HepG2 (cell line): ENCODE data around the gene SLC25A20. TPM values are rescaled to one million over a fixed set of nuclear protein-coding genes. Genes with fewer than 3 reads are reported as not detected.

Experiments used
- DPF2 ChIP-seq: sonication (generic); formaldehyde crosslinking; IDR thresholded peaks from 2 replicates; pipeline ENCODE4 v1.4.0; 2020; ENCODE audit warnings: mild to moderate bottlenecking, low read depth, missing genetic modification reagents, borderline replicate concordance
- ERF ChIP-seq: IDR thresholded peaks from 2 replicates; pipeline ENCODE4 v1.6.1; 2018; ENCODE audit warnings: missing biosample characterization, missing genetic modification reagents
- GATAD2A ChIP-seq: IDR thresholded peaks from 2 replicates; pipeline ENCODE4 v1.6.1; 2016
- HBP1 ChIP-seq: IDR thresholded peaks from 2 replicates; pipeline ENCODE4 v1.6.1; 2016; ENCODE audit warnings: low read depth, control low read depth
- HIC2 ChIP-seq: sonication (generic); formaldehyde crosslinking; IDR thresholded peaks from 2 replicates; pipeline ENCODE4 v1.9.0; 2022; ENCODE audit warnings: low read depth, missing genetic modification reagents
- HNF4A ChIP-seq: sonication (generic); formaldehyde crosslinking; IDR thresholded peaks from 2 replicates; pipeline ENCODE4 v1.4.0; 2020; ENCODE audit warnings: missing genetic modification reagents
- HNRNPH1 ChIP-seq: fragments of 200-400 bp; formaldehyde crosslinking; optimal IDR thresholded peaks from 2 replicates; pipeline ENCODE3; 2017; ENCODE audit warnings: mild to moderate bottlenecking, low read depth, low read length
- JUN ChIP-seq: sonication (generic); formaldehyde crosslinking; IDR thresholded peaks from 2 replicates; pipeline ENCODE4 v1.4.0; 2020; ENCODE audit warnings: mild to moderate bottlenecking, missing genetic modification reagents
- KDM5B ChIP-seq: sonication (generic); formaldehyde crosslinking; IDR thresholded peaks from 2 replicates; pipeline ENCODE4 v1.4.0; 2020; ENCODE audit warnings: missing genetic modification reagents, mild to moderate bottlenecking, borderline replicate concordance
- KLF15 ChIP-seq: sonication (generic); formaldehyde crosslinking; IDR thresholded peaks from 2 replicates; pipeline ENCODE4 v1.8.1; 2023; ENCODE audit warnings: borderline replicate concordance, mild to moderate bottlenecking, inconsistent platforms, missing genetic modification reagents, mixed read lengths
- MAFG ChIP-seq: sonication (generic); formaldehyde crosslinking; IDR thresholded peaks from 2 replicates; pipeline ENCODE4 v1.5.1; 2020; ENCODE audit warnings: mild to moderate bottlenecking, missing genetic modification reagents
- NFIB ChIP-seq: sonication (generic); formaldehyde crosslinking; IDR thresholded peaks from 2 replicates; pipeline ENCODE4 v1.9.0; 2021; ENCODE audit warnings: missing genetic modification reagents, mild to moderate bottlenecking, borderline replicate concordance
- SOX6 ChIP-seq, 2 experiments: fragments of 450-650 bp in 1 of 2; sonication (generic) in 1 of 2; formaldehyde crosslinking in 1 of 2; IDR thresholded peaks; 2 replicates each; pipeline versions ENCODE4 v1.4.0 to v1.6.1; 2017 to 2020; ENCODE audit warnings: antibody characterized with exemption in 1 of 2, mild to moderate bottlenecking in 1 of 2, missing genetic modification reagents in 1 of 2
- ZBTB42 ChIP-seq: sonication (generic); formaldehyde crosslinking; IDR thresholded peaks from 2 replicates; pipeline ENCODE4 v1.5.0; 2020; ENCODE audit warnings: mild to moderate bottlenecking, missing genetic modification reagents
- ZBTB46 ChIP-seq: sonication (generic); formaldehyde crosslinking; IDR thresholded peaks from 2 replicates; pipeline ENCODE4 v1.4.0; 2020; ENCODE audit warnings: mild to moderate bottlenecking, missing genetic modification reagents, borderline replicate concordance
- ZNF143 ChIP-seq: sonication (generic); formaldehyde crosslinking; IDR thresholded peaks from 2 replicates; pipeline ENCODE4 v1.4.0; 2020; ENCODE audit warnings: missing genetic modification reagents
- ZNF280D ChIP-seq: sonication (generic); formaldehyde crosslinking; IDR thresholded peaks from 2 replicates; pipeline ENCODE4 v1.5.1; 2020; ENCODE audit warnings: mild to moderate bottlenecking, missing genetic modification reagents
- polyA plus RNA-seq, 8 experiments: library from polyadenylated mRNA; depleted of rRNA in 3 of 8; stranded (reverse) in 7 of 8; unstranded in 1 of 8; fragments of >200 nt; fragmentation: Illumina TruSeq in 4 of 8; extraction: Trizol in 4 of 8; gene quantifications; 2 replicates each; pipeline versions ENCODE4 v1.2.1 to v1.2.3, GENCODE V29; 2011 to 2016; ENCODE audit warnings: low read depth in 4 of 8, missing spikeins in 1 of 8, mixed read lengths in 1 of 8; ENCODE audit not compliant: insufficient read depth in 1 of 8
- total RNA-seq, 5 experiments: library from RNA; depleted of rRNA; stranded (reverse); fragments of >200 nt; fragmentation: Illumina TruSeq; extraction: Trizol; gene quantifications; 2 replicates each; pipeline ENCODE4 v1.2.3, GENCODE V29; 2016; ENCODE audit warnings: low read depth in 1 of 5

SLC25A20 gene
- total and polyA plus RNA-seq, 2 of the 13 experiments (the other 11 are each of a cell fraction or from before 2014, with no cell fraction given) = 21.1 to 26.6 TPM

GRCh38 chr3:48897460-48898376 lies 964 bp downstream of the SLC25A20 start (continued):
- TF ChIP-seq HBP1 (CRISPR knock-in tag) (no peak), KDM5B (CRISPR knock-in tag) (no peak), HNRNPH1 (no peak), ERF (CRISPR knock-in tag) (peak; percentile 35; the same call in 1 of the 2 replicates), ZNF143 (CRISPR knock-in tag) (no peak), SOX6 (IDR thresholded peaks at IDR 0.05) (no peak), SOX6 (CRISPR knock-in tag; IDR thresholded peaks at IDR 0.05) (peak; percentile 51), NFIB (CRISPR knock-in tag) (no peak), KLF15 (CRISPR knock-in tag) (no peak), ZBTB46 (no peak), GATAD2A (CRISPR knock-in tag) (peak; percentile 82), ZNF280D (CRISPR knock-in tag) (no peak), JUN (CRISPR knock-in tag) (no peak), DPF2 (CRISPR knock-in tag) (peak; percentile 60), MAFG (CRISPR knock-in tag) (no peak), ZBTB42 (CRISPR knock-in tag) (0 out of 2 replicates have a peak, but pooled peaks have one; percentile 25), HNF4A (CRISPR knock-in tag) (peak; percentile 60), HIC2 (CRISPR knock-in tag) (peak; percentile 71)
